ENCODE results near the gene SPTBN1. TPM values are rescaled to one million over a fixed set of nuclear protein-coding genes. Genes with fewer than 3 reads are reported as not detected.
A peak's percentile ranks its signal among the peaks of the same experiment; 100 is the strongest.

SPTBN1 gene
- total and polyA plus RNA-seq, 2 experiments from 2014 or later, result 122 to 341 TPM

GRCh38 chr2:54535599-54536195 is 79.6 kb downstream of the SPTBN1 start:
- Histone ChIP-seq H4K20me1 (ENCODE audit: insufficient read depth, poor library complexity, severe bottlenecking) (no peaks in the 10 kb centered on the region), H3K27ac (peak overlapping the region; percentile 94), H3K36me3 (replicated peaks; ENCODE audit: insufficient read depth, low read depth) (no peaks in the 10 kb centered on the region), H3K9me2 (replicated peaks; ENCODE audit: insufficient read depth) (no peaks in the 10 kb centered on the region), H3K79me2 (peaks cover 68% of the 10 kb centered on the region), H3K4me2 (no peak overlapping the region), H2AFZ (no peak overlapping the region), H3K9me3 (ENCODE audit: low read depth) (no peaks in the 10 kb centered on the region), H3K4me1 (ENCODE audit: insufficient read depth) (peaks cover 32% of the 10 kb centered on the region), H3K4me3 (no peak overlapping the region), H3K27me3 (no peaks in the 10 kb centered on the region)
- TF ChIP-seq EZH2phosphoT487 (IDR thresholded peaks at IDR 0.05; ENCODE audit: low read depth, severe bottlenecking, unreplicated experiment) (no peak), EZH2 (IDR thresholded peaks at IDR 0.05; ENCODE audit: borderline replicate concordance) (no peak), CTCF (IDR thresholded peaks at IDR 0.05; ENCODE audit: poor library complexity) (no peak)
- no peak for DNase-seq (ENCODE audit: low spot score)
- WGBS (ENCODE audit: low lambda C conversion rate, missing lambda C conversion rate), result 93% methylated on average over 4 of the region's 4 CpGs

- no peak overlapping the region for H3K4me2 ChIP-seq
Measured at GRCh38 chr2:54536720-54537119, 80.6 kb downstream of the SPTBN1 start.

GRCh38 chr2:54538537-54538936 is 82.4 kb downstream of the SPTBN1 start:
- Histone ChIP-seq H3K9me2 (replicated peaks; ENCODE audit: insufficient read depth) (no peaks in the 10 kb centered on the region), H3K27ac (peak overlapping the region; percentile 22), H3K4me2 (no peak overlapping the region), H3K27me3 (no peaks in the 10 kb centered on the region), H3K4me1 (ENCODE audit: insufficient read depth) (peaks cover 16% of the 10 kb centered on the region), H2AFZ (no peak overlapping the region), H3K9me3 (ENCODE audit: low read depth) (no peaks in the 10 kb centered on the region), H4K20me1 (ENCODE audit: insufficient read depth, poor library complexity, severe bottlenecking) (no peaks in the 10 kb centered on the region), H3K4me3 (no peak overlapping the region), H3K36me3 (replicated peaks; ENCODE audit: insufficient read depth, low read depth) (no peaks in the 10 kb centered on the region), H3K79me2 (peaks cover 74% of the 10 kb centered on the region)
- no peak for TF ChIP-seq EZH2phosphoT487 (IDR thresholded peaks at IDR 0.05; ENCODE audit: low read depth, severe bottlenecking, unreplicated experiment)
- TF ChIP-seq CTCF (IDR thresholded peaks at IDR 0.05; ENCODE audit: poor library complexity), result no peak
- TF ChIP-seq EZH2 (IDR thresholded peaks at IDR 0.05; ENCODE audit: borderline replicate concordance), result no peak
- WGBS (ENCODE audit: low lambda C conversion rate, missing lambda C conversion rate), result 96% methylated on average over 5 of the region's 5 CpGs
- no peak for DNase-seq (ENCODE audit: low spot score)

More at GRCh38 chr2:54536720-54537119, 80.6 kb downstream of the SPTBN1 start:
- H3K4me1 ChIP-seq (ENCODE audit: insufficient read depth), result peaks cover 29% of the 10 kb centered on the region
- no peaks in the 10 kb centered on the region for H3K9me3 ChIP-seq (ENCODE audit: low read depth)
- H3K27me3 ChIP-seq, result no peaks in the 10 kb centered on the region
- H3K27ac ChIP-seq, result no peak overlapping the region
- H3K79me2 ChIP-seq, result peaks cover 61% of the 10 kb centered on the region
- H3K36me3 ChIP-seq (replicated peaks; ENCODE audit: insufficient read depth, low read depth), result no peaks in the 10 kb centered on the region
- no peak overlapping the region for H3K4me3 ChIP-seq
- DNase-seq (ENCODE audit: low spot score), result no peak
- no peak overlapping the region for H2AFZ ChIP-seq
- H4K20me1 ChIP-seq (ENCODE audit: insufficient read depth, poor library complexity, severe bottlenecking), result no peaks in the 10 kb centered on the region
- TF ChIP-seq CTCF (IDR thresholded peaks at IDR 0.05; ENCODE audit: poor library complexity), result no peak
- no peak for TF ChIP-seq EZH2 (IDR thresholded peaks at IDR 0.05; ENCODE audit: borderline replicate concordance)
- TF ChIP-seq EZH2phosphoT487 (IDR thresholded peaks at IDR 0.05; ENCODE audit: low read depth, severe bottlenecking, unreplicated experiment), result no peak
- 100% methylated on average over 2 of the region's 2 CpGs for WGBS (ENCODE audit: low lambda C conversion rate, missing lambda C conversion rate)
- H3K9me2 ChIP-seq (replicated peaks; ENCODE audit: insufficient read depth), result no peaks in the 10 kb centered on the region
